ENCODE measurements around the gene IL11. TPM values are rescaled to one million over a fixed set of nuclear protein-coding genes. Genes with fewer than 3 reads are reported as not detected.
A peak's percentile ranks its signal among the peaks of the same experiment; 100 is the strongest.
"Not testable (repeated sequence)": the region's sequence is repeated elsewhere in the genome, so short reads cannot be mapped to it uniquely, and the experiment has no call there.

The IL11 gene
- total and polyA plus RNA-seq, 2 experiments from 2014 or later: 6.7 to 28.7 TPM

DNA sequence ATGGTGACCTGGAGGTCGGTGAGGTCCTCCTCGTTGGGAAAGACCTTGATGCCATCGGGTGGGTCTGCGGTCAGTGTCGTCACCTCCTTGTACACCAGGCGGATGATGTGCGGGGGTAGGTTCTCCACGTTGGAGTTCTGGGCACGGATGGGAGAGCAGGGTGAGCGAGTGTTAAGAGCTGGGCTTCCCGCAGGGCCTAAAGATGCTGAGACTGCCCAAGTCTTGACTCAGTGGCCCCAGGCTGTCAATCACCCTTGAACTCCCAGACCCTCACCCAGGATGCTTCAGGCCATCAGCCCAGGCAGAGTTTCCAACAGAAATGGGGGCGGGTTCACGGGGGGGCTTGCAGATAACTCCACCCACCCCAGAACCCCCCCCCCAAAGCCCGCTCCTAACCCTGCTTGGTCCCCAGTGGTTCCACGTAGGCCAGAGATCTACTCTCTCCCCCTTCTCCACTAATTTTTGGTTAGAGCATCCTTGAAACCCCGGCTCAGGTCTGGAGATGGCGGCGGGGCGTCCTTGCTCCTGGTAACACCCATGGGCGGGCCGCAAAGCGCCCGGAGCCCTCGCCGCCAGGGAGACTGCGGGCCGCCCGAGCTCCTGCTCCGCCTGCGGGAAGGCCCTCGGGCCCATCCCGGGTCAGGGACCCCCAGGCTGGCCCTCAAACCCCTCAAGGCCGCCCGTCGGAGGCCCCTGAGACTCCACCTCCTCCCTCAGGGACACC, 36.7 kb upstream of the IL11 start:
- in situ Hi-C loops (cut with MboI): no loop called here
- H3K9ac ChIP-seq: peak overlapping the region; percentile 98
- no peaks in the 10 kb centered on the region; the same call in 1 of the 2 replicates for H4K20me1 ChIP-seq (ENCODE audit: insufficient read depth)
- 0 out of 2 replicates have a peak overlapping the region, but pooled peaks have one; percentile 5 for H2AFZ ChIP-seq
- H3K4me3 ChIP-seq: peak overlapping the region; percentile 92
- TF ChIP-seq EZH2 (IDR thresholded peaks at IDR 0.05; ENCODE audit: insufficient read depth, poor library complexity, severe bottlenecking) (no peak), EZH2phosphoT487 (IDR thresholded peaks at IDR 0.05; ENCODE audit: insufficient read depth, low read depth) (no peak)
- H3K4me1 ChIP-seq (ENCODE audit: insufficient read depth): peaks cover 14% of the 10 kb centered on the region; the same call in 1 of the 2 replicates
- H3K9me3 ChIP-seq (ENCODE audit: low read depth): no peaks in the 10 kb centered on the region
- WGBS, 2 experiments (ENCODE audit: low coverage in 1 of 2, low lambda C conversion rate in 2 of 2, missing lambda C conversion rate in 2 of 2): 8 to 12% methylated on average over 29 to 31 of the region's 35 CpGs
- peak overlapping the region; percentile 63 for H3K4me2 ChIP-seq (ENCODE audit: unreplicated experiment)
- H3K36me3 ChIP-seq (ENCODE audit: low read depth): peaks cover 8% of the 10 kb centered on the region; the same call in 1 of the 2 replicates
- H3K79me2 ChIP-seq (ENCODE audit: insufficient read depth): peaks cover 54% of the 10 kb centered on the region
- H3K27ac ChIP-seq: peak overlapping the region; percentile 97
- no peaks in the 10 kb centered on the region for H3K9me2 ChIP-seq (ENCODE audit: insufficient read depth)
- no peaks in the 10 kb centered on the region for H3K27me3 ChIP-seq (replicated peaks; ENCODE audit: insufficient read depth)
- DNase-seq: peak; percentile 81
- peaks cover 15% of the 10 kb centered on the region; the same call in 1 of the 2 replicates for H3F3A ChIP-seq (ENCODE audit: insufficient read depth)

DNA sequence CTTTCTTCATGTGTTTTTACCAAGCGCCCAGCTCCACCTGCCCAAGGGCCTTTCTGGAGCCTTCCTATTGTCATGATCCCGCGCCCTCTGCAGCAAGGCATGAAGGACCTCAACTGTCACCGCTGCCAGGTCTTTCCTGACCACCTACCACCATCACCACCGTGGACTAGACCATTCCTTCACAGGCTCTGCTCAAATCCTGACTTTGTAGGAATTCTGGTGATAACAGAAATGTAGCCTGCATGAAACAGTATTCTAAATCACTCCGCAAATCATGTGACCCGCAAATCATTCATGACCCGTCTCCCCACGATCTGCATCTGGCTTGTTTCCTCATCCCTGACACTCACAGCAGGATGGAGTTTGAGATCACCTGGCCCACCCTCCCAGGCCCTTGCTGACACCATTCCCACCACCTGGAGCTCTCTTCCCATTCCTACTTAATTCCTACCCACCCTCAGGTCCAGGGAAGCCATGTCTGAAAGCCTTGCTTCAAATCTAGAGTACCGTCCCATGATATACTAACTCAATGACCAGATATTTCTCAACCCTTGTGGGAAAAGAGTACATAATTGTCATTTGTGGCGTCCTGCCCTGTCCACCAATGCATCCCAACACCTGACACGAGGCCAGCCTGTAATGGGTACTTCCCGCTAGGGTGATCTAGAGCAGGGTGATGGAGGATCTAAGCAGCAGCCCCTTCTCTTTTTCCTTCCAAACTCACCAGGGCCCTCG, 36.0 kb upstream of the IL11 start:
- H3K9ac ChIP-seq: peak overlapping the region; percentile 98
- peaks cover 14% of the 10 kb centered on the region; the same call in 1 of the 2 replicates for H3K4me1 ChIP-seq (ENCODE audit: insufficient read depth)
- in situ Hi-C loops (cut with MboI): no loop called here
- H3K4me3 ChIP-seq: peak overlapping the region; percentile 92
- H3K4me2 ChIP-seq (ENCODE audit: unreplicated experiment): peak overlapping the region; percentile 63
- no peaks in the 10 kb centered on the region; the same call in 1 of the 2 replicates for H4K20me1 ChIP-seq (ENCODE audit: insufficient read depth)
- H2AFZ ChIP-seq: no peak overlapping the region
- peaks cover 18% of the 10 kb centered on the region; the same call in 1 of the 2 replicates for H3F3A ChIP-seq (ENCODE audit: insufficient read depth)
- H3K79me2 ChIP-seq (ENCODE audit: insufficient read depth): peaks cover 56% of the 10 kb centered on the region
- H3K36me3 ChIP-seq (ENCODE audit: low read depth): peaks cover 8% of the 10 kb centered on the region; the same call in 1 of the 2 replicates
- H3K9me3 ChIP-seq (ENCODE audit: low read depth): no peaks in the 10 kb centered on the region
- no peak for TF ChIP-seq EZH2 (IDR thresholded peaks at IDR 0.05; ENCODE audit: insufficient read depth, poor library complexity, severe bottlenecking)
- no peak for TF ChIP-seq EZH2phosphoT487 (IDR thresholded peaks at IDR 0.05; ENCODE audit: insufficient read depth, low read depth)
- 71 to 72% methylated on average over 13 to 14 of the region's 14 CpGs for WGBS, 2 experiments (ENCODE audit: low coverage in 1 of 2, low lambda C conversion rate in 2 of 2, missing lambda C conversion rate in 2 of 2)
- peak overlapping the region; percentile 97 for H3K27ac ChIP-seq
- peak; percentile 47 for DNase-seq
- H3K27me3 ChIP-seq (replicated peaks; ENCODE audit: insufficient read depth): no peaks in the 10 kb centered on the region
- no peaks in the 10 kb centered on the region for H3K9me2 ChIP-seq (ENCODE audit: insufficient read depth)

DNA sequence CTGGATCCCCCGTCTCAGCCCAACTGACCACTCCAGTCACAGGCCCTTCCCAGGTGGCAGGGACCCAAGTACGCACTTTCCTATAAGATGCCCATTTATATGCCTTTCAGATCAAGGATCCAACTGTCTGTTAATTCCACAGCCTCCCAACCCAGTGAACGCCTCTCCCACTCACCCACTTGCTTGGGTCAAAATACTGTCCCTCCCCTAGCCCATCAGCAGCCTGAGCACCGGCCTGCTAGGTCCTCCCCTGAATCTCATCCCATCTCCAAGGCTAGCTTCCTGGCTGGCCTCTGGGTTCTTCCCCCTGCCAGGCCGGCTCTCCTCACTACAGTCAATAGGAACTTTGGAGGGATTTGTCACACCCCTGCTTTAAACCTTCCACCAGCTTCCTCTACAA, 35.4 kb upstream of the IL11 start:
- peak overlapping the region; percentile 92 for H3K4me3 ChIP-seq
- no peaks in the 10 kb centered on the region; the same call in 1 of the 2 replicates for H4K20me1 ChIP-seq (ENCODE audit: insufficient read depth)
- DNase-seq: no peak
- no peaks in the 10 kb centered on the region for H3K9me2 ChIP-seq (ENCODE audit: insufficient read depth)
- H3K79me2 ChIP-seq (ENCODE audit: insufficient read depth): peaks cover 56% of the 10 kb centered on the region
- in situ Hi-C loops (cut with MboI): no loop called here
- peak overlapping the region; percentile 98 for H3K9ac ChIP-seq
- no peak overlapping the region for H2AFZ ChIP-seq
- H3K4me2 ChIP-seq (ENCODE audit: unreplicated experiment): peak overlapping the region; percentile 63
- H3K4me1 ChIP-seq (ENCODE audit: insufficient read depth): peaks cover 14% of the 10 kb centered on the region; the same call in 1 of the 2 replicates
- WGBS, 2 experiments (ENCODE audit: low coverage in 1 of 2, low lambda C conversion rate in 2 of 2, missing lambda C conversion rate in 2 of 2): 71 to 82% methylated on average over 5 of the region's 5 CpGs
- H3K27ac ChIP-seq: no peak overlapping the region
- TF ChIP-seq EZH2phosphoT487 (IDR thresholded peaks at IDR 0.05; ENCODE audit: insufficient read depth, low read depth) (no peak), EZH2 (IDR thresholded peaks at IDR 0.05; ENCODE audit: insufficient read depth, poor library complexity, severe bottlenecking) (no peak)
- no peaks in the 10 kb centered on the region for H3K27me3 ChIP-seq (replicated peaks; ENCODE audit: insufficient read depth)
- H3K9me3 ChIP-seq (ENCODE audit: low read depth): no peaks in the 10 kb centered on the region
- peaks cover 21% of the 10 kb centered on the region for H3F3A ChIP-seq (ENCODE audit: insufficient read depth)
- peaks cover 8% of the 10 kb centered on the region; the same call in 1 of the 2 replicates for H3K36me3 ChIP-seq (ENCODE audit: low read depth)

- Histone ChIP-seq H3K4me1 (ENCODE audit: insufficient read depth) (peaks cover 11% of the 10 kb centered on the region; the same call in 1 of the 2 replicates), H2AFZ (no peak overlapping the region), H3F3A (ENCODE audit: insufficient read depth) (peaks cover 47% of the 10 kb centered on the region), H3K36me3 (ENCODE audit: low read depth) (peaks cover 8% of the 10 kb centered on the region; the same call in 1 of the 2 replicates), H3K4me2 (ENCODE audit: unreplicated experiment) (no peak overlapping the region), H4K20me1 (ENCODE audit: insufficient read depth) (no peaks in the 10 kb centered on the region; the same call in 1 of the 2 replicates), H3K27me3 (replicated peaks; ENCODE audit: insufficient read depth) (no peaks in the 10 kb centered on the region), H3K79me2 (ENCODE audit: insufficient read depth) (peaks cover 56% of the 10 kb centered on the region), H3K4me3 (no peak overlapping the region), H3K9me3 (ENCODE audit: low read depth) (no peaks in the 10 kb centered on the region), H3K9me2 (ENCODE audit: insufficient read depth) (no peaks in the 10 kb centered on the region), H3K27ac (no peak overlapping the region), H3K9ac (no peak overlapping the region)
- DNase-seq: no peak
- in situ Hi-C loops (cut with MboI): no loop called here
- 95 to 100% methylated on average over 2 of the region's 2 CpGs for WGBS, 2 experiments (ENCODE audit: low coverage in 1 of 2, low lambda C conversion rate in 2 of 2, missing lambda C conversion rate in 2 of 2)
- TF ChIP-seq EZH2 (IDR thresholded peaks at IDR 0.05; ENCODE audit: insufficient read depth, poor library complexity, severe bottlenecking) (no peak), EZH2phosphoT487 (IDR thresholded peaks at IDR 0.05; ENCODE audit: insufficient read depth, low read depth) (no peak)
Observed at GRCh38 chr19:55402509-55402908, 32.2 kb upstream of the IL11 start.

DNA sequence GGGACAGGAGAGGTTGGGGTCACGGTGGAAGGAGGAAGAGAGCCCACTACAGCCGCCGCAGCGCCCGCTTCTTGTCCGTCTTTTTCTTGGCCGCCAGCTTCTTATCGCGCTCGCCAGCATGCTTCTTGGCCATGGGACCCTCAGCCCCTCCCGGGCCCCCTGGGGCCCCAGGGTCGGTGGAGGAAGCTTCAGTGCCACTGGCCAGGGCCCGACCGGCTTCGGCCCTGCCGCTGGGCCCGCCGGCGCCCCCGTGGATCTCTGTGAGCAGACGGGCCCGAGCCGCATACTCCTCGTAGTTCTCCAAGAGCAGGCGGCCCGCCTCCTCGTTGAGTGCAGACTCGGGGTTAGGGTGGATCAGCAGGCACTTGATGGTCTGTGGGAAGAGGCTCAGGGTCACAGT, 31.1 kb upstream of the IL11 start:
- DNase-seq; H3K4me3 ChIP-seq; H2AFZ ChIP-seq; H3K27me3 ChIP-seq (replicated peaks; ENCODE audit: insufficient read depth); H3K9me3 ChIP-seq (ENCODE audit: low read depth); H3K4me1 ChIP-seq (ENCODE audit: insufficient read depth); H3K4me2 ChIP-seq (ENCODE audit: unreplicated experiment); H4K20me1 ChIP-seq (ENCODE audit: insufficient read depth); H3K36me3 ChIP-seq (ENCODE audit: low read depth); H3K9me2 ChIP-seq (ENCODE audit: insufficient read depth); in situ Hi-C loops (cut with MboI); H3K27ac ChIP-seq; H3K9ac ChIP-seq: not testable (repeated sequence)
- WGBS, 2 experiments (ENCODE audit: low coverage in 1 of 2, low lambda C conversion rate in 2 of 2, missing lambda C conversion rate in 2 of 2): 77 to 81% methylated on average over 5 to 18 of the region's 28 CpGs
- H3K79me2 ChIP-seq (ENCODE audit: insufficient read depth): peaks cover 45% of the 10 kb centered on the region
- peaks cover 49% of the 10 kb centered on the region for H3F3A ChIP-seq (ENCODE audit: insufficient read depth)
